Neural cell (in vitro differentiated cells): Measurements from ENCODE around the gene OCRL. TPM values are rescaled to one million over a fixed set of nuclear protein-coding genes. Genes with fewer than 3 reads are reported as not detected.

Source experiments
- H2AFZ ChIP-seq: fragments of 200-600, 300-800 bp; sonication (generic), shearing (Covaris generic); 2 replicates; pipeline ENCODE4 v1.6.0; 2014; ENCODE audit warnings: low read depth, mild to moderate bottlenecking, antibody characterized with exemption, low read length, moderate library complexity
- H3F3A ChIP-seq: fragments of 200-600 bp; shearing (Covaris generic); 2 replicates; pipeline ENCODE4 v1.6.1; 2016; ENCODE audit warnings: mild to moderate bottlenecking, moderate library complexity, mixed read lengths, antibody characterized with exemption, low read length; ENCODE audit not compliant: insufficient read depth, poor library complexity, severe bottlenecking
- H3K27ac ChIP-seq: fragments of 200-600, 300-800 bp; sonication (generic), shearing (Covaris generic); 2 replicates; pipeline ENCODE4 v1.5.1; 2014; ENCODE audit warnings: mild to moderate bottlenecking, low read length, moderate library complexity
- H3K27me3 ChIP-seq: fragments of 300-800, 200-600 bp; sonication (generic), shearing (Covaris generic); 2 replicates; pipeline ENCODE4 v1.6.0; 2014; ENCODE audit warnings: mild to moderate bottlenecking, low read depth, low read length, moderate library complexity; ENCODE audit not compliant: insufficient read depth
- H3K36me3 ChIP-seq: fragments of 300-800, 200-600 bp; sonication (generic), shearing (Covaris generic); 2 replicates; pipeline ENCODE4 v1.5.1; 2014; ENCODE audit warnings: mild to moderate bottlenecking, antibody characterized with exemption, low read length, moderate library complexity; ENCODE audit not compliant: insufficient read depth
- H3K4me2 ChIP-seq: fragments of 300-800, 200-600 bp; sonication (generic), shearing (Covaris generic); 2 replicates; pipeline ENCODE4 v1.6.0; 2014; ENCODE audit warnings: mild to moderate bottlenecking, low read length
- H3K4me3 ChIP-seq: fragments of 300-800, 200-600 bp; sonication (generic), shearing (Covaris generic); 2 replicates; pipeline ENCODE4 v1.5.1; 2014; ENCODE audit warnings: mild to moderate bottlenecking, low read length, moderate library complexity
- H3K79me2 ChIP-seq: fragments of 200-600 bp; shearing (Covaris generic); replicated peaks from 2 replicates; pipeline ENCODE4 v1.6.0; 2014; ENCODE audit warnings: mild to moderate bottlenecking, low read length, moderate library complexity; ENCODE audit not compliant: insufficient read depth
- H3K9ac ChIP-seq: fragments of 300-800, 200-600 bp; sonication (generic), shearing (Covaris generic); 2 replicates; pipeline ENCODE4 v1.6.1; 2016; ENCODE audit warnings: mild to moderate bottlenecking, low read length, mixed read lengths
- H3K9me2 ChIP-seq: fragments of 200-600 bp; shearing (Covaris generic); 2 replicates; pipeline ENCODE4 v1.6.1; 2016; ENCODE audit warnings: mild to moderate bottlenecking, low read length, mixed read lengths; ENCODE audit not compliant: insufficient read depth
- H3K9me3 ChIP-seq: fragments of 200-600, 300-800 bp; sonication (generic), shearing (Covaris generic); 2 replicates; pipeline ENCODE4 v1.6.1; 2016; ENCODE audit warnings: mild to moderate bottlenecking, mixed run types, low read length, moderate library complexity, mixed read lengths
- H4K20me1 ChIP-seq: fragments of 200-600 bp; shearing (Covaris generic); 2 replicates; pipeline ENCODE4 v1.6.1; 2016; ENCODE audit warnings: mild to moderate bottlenecking, mixed run types; ENCODE audit not compliant: insufficient read depth
- EP300 ChIP-seq: fragments of 450-650 bp; conservative IDR thresholded peaks from 2 replicates; pipeline ENCODE4 v1.6.1; 2014; ENCODE audit warnings: antibody characterized with exemption, mild to moderate bottlenecking, moderate library complexity; ENCODE audit not compliant: poor library complexity, severe bottlenecking
- EZH2 ChIP-seq: fragments of 200-600, 300-800 bp; shearing (Covaris generic), sonication (generic); IDR thresholded peaks from 2 replicates; pipeline ENCODE4 v1.6.1; 2014; ENCODE audit warnings: antibody characterized with exemption, low read length, borderline replicate concordance, mild to moderate bottlenecking; ENCODE audit not compliant: insufficient read depth, poor library complexity, severe bottlenecking
- MXI1 ChIP-seq: fragments of 450-650 bp; conservative IDR thresholded peaks from 2 replicates; pipeline ENCODE4 v1.6.1; 2014; ENCODE audit warnings: antibody characterized with exemption, mild to moderate bottlenecking; ENCODE audit not compliant: poor library complexity, severe bottlenecking
- POLR2AphosphoS5 ChIP-seq: IDR thresholded peaks from 2 replicates; pipeline ENCODE4 v1.6.1; 2012
- RAD21 ChIP-seq: fragments of 450-650 bp; conservative IDR thresholded peaks from 2 replicates; pipeline ENCODE4 v1.6.1; 2014; ENCODE audit warnings: antibody characterized with exemption, mild to moderate bottlenecking, moderate library complexity
- SMC3 ChIP-seq: fragments of 450-650 bp; conservative IDR thresholded peaks from 2 replicates; pipeline ENCODE4 v1.6.1; 2014; ENCODE audit warnings: antibody characterized with exemption, mild to moderate bottlenecking, moderate library complexity; ENCODE audit not compliant: poor library complexity
- TAF1 ChIP-seq: IDR thresholded peaks from 2 replicates; pipeline ENCODE4 v1.6.1; 2012; ENCODE audit warnings: low read depth
- polyA plus RNA-seq: library from polyadenylated mRNA; depleted of rRNA; stranded (reverse); fragments of >200 nt; gene quantifications from 2 replicates; pipeline ENCODE4 v1.2.3, GENCODE V29; 2014
- TF ChIP-seq, protein P1 (sequence below): IDR thresholded peaks from 2 replicates; pipeline ENCODE4 v1.6.1; 2012; ENCODE audit warnings: borderline replicate concordance
- TF ChIP-seq, protein P2 (sequence below): fragments of 450-650 bp; IDR thresholded peaks from 2 replicates; pipeline ENCODE4 v1.5.1; 2014; ENCODE audit warnings: antibody characterized with exemption, mild to moderate bottlenecking, moderate library complexity; ENCODE audit not compliant: poor library complexity, severe bottlenecking

OCRL gene
- polyA plus RNA-seq, 1 donor from 2014 or later = 27.9 TPM

- Histone ChIP-seq H3K36me3 (no peaks in the 10 kb centered on the region), H4K20me1 (no peaks in the 10 kb centered on the region), H3K79me2 (no peaks in the 10 kb centered on the region), H2AFZ (no peak overlapping the region), H3K27me3 (no peaks in the 10 kb centered on the region), H3F3A (no peaks in the 10 kb centered on the region), H3K4me3 (no peak overlapping the region), H3K9ac (no peak overlapping the region), H3K9me2 (no peaks in the 10 kb centered on the region), H3K27ac (no peak overlapping the region), H3K9me3 (no peaks in the 10 kb centered on the region), H3K4me2 (no peak overlapping the region)
- TF ChIP-seq, protein P1, sequence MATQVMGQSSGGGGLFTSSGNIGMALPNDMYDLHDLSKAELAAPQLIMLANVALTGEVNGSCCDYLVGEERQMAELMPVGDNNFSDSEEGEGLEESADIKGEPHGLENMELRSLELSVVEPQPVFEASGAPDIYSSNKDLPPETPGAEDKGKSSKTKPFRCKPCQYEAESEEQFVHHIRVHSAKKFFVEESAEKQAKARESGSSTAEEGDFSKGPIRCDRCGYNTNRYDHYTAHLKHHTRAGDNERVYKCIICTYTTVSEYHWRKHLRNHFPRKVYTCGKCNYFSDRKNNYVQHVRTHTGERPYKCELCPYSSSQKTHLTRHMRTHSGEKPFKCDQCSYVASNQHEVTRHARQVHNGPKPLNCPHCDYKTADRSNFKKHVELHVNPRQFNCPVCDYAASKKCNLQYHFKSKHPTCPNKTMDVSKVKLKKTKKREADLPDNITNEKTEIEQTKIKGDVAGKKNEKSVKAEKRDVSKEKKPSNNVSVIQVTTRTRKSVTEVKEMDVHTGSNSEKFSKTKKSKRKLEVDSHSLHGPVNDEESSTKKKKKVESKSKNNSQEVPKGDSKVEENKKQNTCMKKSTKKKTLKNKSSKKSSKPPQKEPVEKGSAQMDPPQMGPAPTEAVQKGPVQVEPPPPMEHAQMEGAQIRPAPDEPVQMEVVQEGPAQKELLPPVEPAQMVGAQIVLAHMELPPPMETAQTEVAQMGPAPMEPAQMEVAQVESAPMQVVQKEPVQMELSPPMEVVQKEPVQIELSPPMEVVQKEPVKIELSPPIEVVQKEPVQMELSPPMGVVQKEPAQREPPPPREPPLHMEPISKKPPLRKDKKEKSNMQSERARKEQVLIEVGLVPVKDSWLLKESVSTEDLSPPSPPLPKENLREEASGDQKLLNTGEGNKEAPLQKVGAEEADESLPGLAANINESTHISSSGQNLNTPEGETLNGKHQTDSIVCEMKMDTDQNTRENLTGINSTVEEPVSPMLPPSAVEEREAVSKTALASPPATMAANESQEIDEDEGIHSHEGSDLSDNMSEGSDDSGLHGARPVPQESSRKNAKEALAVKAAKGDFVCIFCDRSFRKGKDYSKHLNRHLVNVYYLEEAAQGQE = no peak
- no peak for TF ChIP-seq RAD21
- TF ChIP-seq TAF1 = no peak
- no peak for TF ChIP-seq POLR2AphosphoS5
- TF ChIP-seq MXI1 = no peak
- no peak for TF ChIP-seq EZH2
- TF ChIP-seq, protein P2, sequence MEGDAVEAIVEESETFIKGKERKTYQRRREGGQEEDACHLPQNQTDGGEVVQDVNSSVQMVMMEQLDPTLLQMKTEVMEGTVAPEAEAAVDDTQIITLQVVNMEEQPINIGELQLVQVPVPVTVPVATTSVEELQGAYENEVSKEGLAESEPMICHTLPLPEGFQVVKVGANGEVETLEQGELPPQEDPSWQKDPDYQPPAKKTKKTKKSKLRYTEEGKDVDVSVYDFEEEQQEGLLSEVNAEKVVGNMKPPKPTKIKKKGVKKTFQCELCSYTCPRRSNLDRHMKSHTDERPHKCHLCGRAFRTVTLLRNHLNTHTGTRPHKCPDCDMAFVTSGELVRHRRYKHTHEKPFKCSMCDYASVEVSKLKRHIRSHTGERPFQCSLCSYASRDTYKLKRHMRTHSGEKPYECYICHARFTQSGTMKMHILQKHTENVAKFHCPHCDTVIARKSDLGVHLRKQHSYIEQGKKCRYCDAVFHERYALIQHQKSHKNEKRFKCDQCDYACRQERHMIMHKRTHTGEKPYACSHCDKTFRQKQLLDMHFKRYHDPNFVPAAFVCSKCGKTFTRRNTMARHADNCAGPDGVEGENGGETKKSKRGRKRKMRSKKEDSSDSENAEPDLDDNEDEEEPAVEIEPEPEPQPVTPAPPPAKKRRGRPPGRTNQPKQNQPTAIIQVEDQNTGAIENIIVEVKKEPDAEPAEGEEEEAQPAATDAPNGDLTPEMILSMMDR = no peak
- no peak for TF ChIP-seq EP300
- no peak for TF ChIP-seq SMC3
These were observed 74.6 kb downstream of the OCRL start for GRCh38 chrX:129614481-129615255.

DNA sequence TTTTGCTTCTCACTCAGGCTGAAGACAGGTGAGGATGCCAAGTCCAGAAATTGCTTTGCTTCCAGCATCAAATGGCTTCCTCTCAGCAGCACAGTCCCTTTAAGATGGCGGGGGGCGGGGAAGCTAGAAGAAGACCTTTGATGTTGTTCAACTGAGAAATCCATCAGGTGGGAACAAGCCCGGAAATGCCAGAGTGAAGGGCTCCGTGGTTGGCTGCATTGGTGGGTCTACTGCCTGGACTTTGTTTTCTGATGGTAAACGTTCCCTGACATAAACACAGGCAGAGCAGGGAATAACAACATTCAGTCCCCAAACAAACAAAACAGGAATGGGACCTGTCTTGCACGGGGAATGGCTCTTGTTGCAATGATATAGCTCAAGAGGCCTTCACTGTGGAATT lies 77.4 kb downstream of the OCRL start:
- Histone ChIP-seq H3K27ac (no peak overlapping the region), H3K9me3 (no peaks in the 10 kb centered on the region), H2AFZ (no peak overlapping the region), H3K9ac (no peak overlapping the region), H3K27me3 (no peaks in the 10 kb centered on the region), H3K4me2 (no peak overlapping the region), H4K20me1 (no peaks in the 10 kb centered on the region), H3F3A (no peaks in the 10 kb centered on the region), H3K79me2 (no peaks in the 10 kb centered on the region), H3K36me3 (no peaks in the 10 kb centered on the region), H3K9me2 (no peaks in the 10 kb centered on the region), H3K4me3 (no peak overlapping the region)
- no peak for TF ChIP-seq SMC3
- TF ChIP-seq, protein P2 = no peak
- TF ChIP-seq EP300 = no peak
